Esophagus muscularis mucosa (tissue), 4 donors: Measurements from ENCODE around the gene BPIFB6. TPM values are rescaled to one million over a fixed set of nuclear protein-coding genes. Genes with fewer than 3 reads are reported as not detected.

Source experiments
- DNase-seq: peaks from one replicate; pipeline ENCODE4 v3.0.0-alpha.2; 2017; ENCODE audit errors: extremely low spot score
- H3K27ac ChIP-seq, 4 donors: fragments of 200-600 bp; sonication (generic); replicated peaks in 1 of 4; 1 replicate in 3 of 4; 2 replicates in 1 of 4; pipeline ENCODE4 v1.5.1; 2016 to 2019; ENCODE audit warnings: mild to moderate bottlenecking in 1 of 4
- H3K27me3 ChIP-seq, 4 donors: fragments of 200-600 bp; sonication (generic); one replicate each; pipeline versions ENCODE4 v1.5.1 to v1.6.0; 2016 to 2019
- H3K36me3 ChIP-seq, 4 donors: fragments of 200-600 bp; sonication (generic); one replicate each; pipeline ENCODE4 v1.5.1; 2016 to 2019
- H3K4me1 ChIP-seq, 4 donors: fragments of 200-600 bp; sonication (generic); one replicate each; pipeline ENCODE4 v1.5.1; 2016 to 2019
- H3K4me3 ChIP-seq, 4 donors: fragments of 200-600 bp; sonication (generic); 1 replicate in 2 of 4; 2 replicates in 2 of 4; pipeline ENCODE4 v1.5.1; 2016 to 2019; ENCODE audit warnings: mild to moderate bottlenecking in 4 of 4, moderate library complexity in 1 of 4
- H3K9me3 ChIP-seq, 4 donors: fragments of 200-600 bp; sonication (generic); 1 replicate in 3 of 4; 2 replicates in 1 of 4; pipeline ENCODE4 v1.5.1; 2016 to 2019
- CTCF ChIP-seq, 3 experiments: fragments of 200-600 bp in 2 of 3; fragments of 450-650 bp in 1 of 3; sonication (generic) in 2 of 3; IDR thresholded peaks; one replicate each; pipeline ENCODE4 v1.5.1; 2017 to 2019; ENCODE audit warnings: antibody characterized with exemption in 3 of 3, mild to moderate bottlenecking in 2 of 3, moderate library complexity in 1 of 3
- EP300 ChIP-seq: sonication (generic); formaldehyde crosslinking; IDR thresholded peaks from one replicate; pipeline ENCODE4 v1.6.1; 2017; ENCODE audit warnings: antibody characterized with exemption
- POLR2A ChIP-seq: fragments of 450-650 bp; IDR thresholded peaks from one replicate; pipeline ENCODE4 v1.6.1; 2017; ENCODE audit warnings: antibody characterized with exemption, moderate library complexity, mild to moderate bottlenecking, low read depth
- POLR2AphosphoS5 ChIP-seq, 2 donors: sonication (generic); formaldehyde crosslinking; IDR thresholded peaks; one replicate each; pipeline ENCODE4 v1.6.1; 2017; ENCODE audit warnings: antibody characterized with exemption in 2 of 2
- WGBS: methylation state at CpG from one replicate; pipeline ENCODE4 v1.1.5; 2018; 5-methylcytosine and 5-hydroxymethylcytosine counted together
- intact Hi-C: fragments of 100-400 bp; cut with DNase I; formaldehyde crosslinking; loops from one replicate; pipeline ENCODE4 v1.15.1; 2023
- total RNA-seq, 4 donors: library from RNA; depleted of rRNA; stranded (reverse); fragments of >200 nt; gene quantifications; one replicate each; pipeline versions ENCODE4 v1.1.0 to v1.2.1, GENCODE V29; 2016

The BPIFB6 gene
- total RNA-seq, 4 donors from 2014 or later, result not detected

- Histone ChIP-seq H3K9me3 (no peaks in the 10 kb centered on the region), H3K4me1 (no peaks in the 10 kb centered on the region), H3K27ac (no peak overlapping the region), H3K36me3 (no peaks in the 10 kb centered on the region), H3K27me3 (peaks cover 0 to 28% (median 0%) of the 10 kb centered on the region in 4 donors), H3K4me3 (no peak overlapping the region)
- no peak for DNase-seq
- intact Hi-C loops, result no loop called here
- no peak for TF ChIP-seq POLR2AphosphoS5 (IDR thresholded peaks at IDR 0.05)
- TF ChIP-seq CTCF (IDR thresholded peaks at IDR 0.05), result no peak
- TF ChIP-seq POLR2A, result no peak
- no peak for TF ChIP-seq EP300
- WGBS, result 92% methylated on average over 10 of the region's 12 CpGs
Observed at GRCh38 chr20:33068251-33068939, 36.9 kb downstream of the BPIFB6 start.

GRCh38 chr20:33069673-33070072 is 38.2 kb downstream of the BPIFB6 start:
- intact Hi-C loops, result no loop called here
- Histone ChIP-seq H3K36me3 (no peaks in the 10 kb centered on the region), H3K9me3 (no peaks in the 10 kb centered on the region), H3K4me1 (no peaks in the 10 kb centered on the region), H3K4me3 (no peak overlapping the region), H3K27ac (no peak overlapping the region), H3K27me3 (peaks cover 0 to 31% (median 0%) of the 10 kb centered on the region in 4 donors)
- 94% methylated on average over 9 of the region's 9 CpGs for WGBS
- no peak for TF ChIP-seq EP300
- no peak for TF ChIP-seq CTCF (IDR thresholded peaks at IDR 0.05)
- TF ChIP-seq POLR2AphosphoS5 (IDR thresholded peaks at IDR 0.05), result no peak
- TF ChIP-seq POLR2A, result no peak
- DNase-seq, result no peak

GRCh38 chr20:33070111-33071053 is 38.9 kb downstream of the BPIFB6 start:
- no peak for DNase-seq
- WGBS, result 83% methylated on average over 14 of the region's 19 CpGs
- Histone ChIP-seq H3K4me3 (no peak overlapping the region), H3K4me1 (no peaks in the 10 kb centered on the region), H3K27me3 (peaks cover 0 to 38% (median 0%) of the 10 kb centered on the region in 4 donors), H3K9me3 (no peaks in the 10 kb centered on the region), H3K36me3 (no peaks in the 10 kb centered on the region), H3K27ac (no peak overlapping the region)
- TF ChIP-seq CTCF (IDR thresholded peaks at IDR 0.05) (no peak), POLR2AphosphoS5 (IDR thresholded peaks at IDR 0.05) (no peak), EP300 (no peak), POLR2A (no peak)
- intact Hi-C loops, result no loop called here

- DNase-seq, result no peak
- Histone ChIP-seq H3K36me3 (no peaks in the 10 kb centered on the region), H3K4me3 (no peak overlapping the region), H3K4me1 (no peaks in the 10 kb centered on the region), H3K27me3 (peaks cover 0 to 45% (median 0%) of the 10 kb centered on the region in 4 donors), H3K27ac (no peak overlapping the region), H3K9me3 (no peaks in the 10 kb centered on the region)
- intact Hi-C loops, result no loop called here
- TF ChIP-seq CTCF (IDR thresholded peaks at IDR 0.05) (no peak), POLR2AphosphoS5 (IDR thresholded peaks at IDR 0.05) (no peak), POLR2A (no peak), EP300 (no peak)
- WGBS, result 77% methylated on average over 4 of the region's 5 CpGs
Observed at GRCh38 chr20:33071198-33071597, 39.8 kb downstream of the BPIFB6 start.
